ENCODE results near the gene CMC4. TPM values are rescaled to one million over a fixed set of nuclear protein-coding genes. Genes with fewer than 3 reads are reported as not detected.

CMC4 gene
- total and polyA plus RNA-seq, 2 experiments from 2014 or later = 10.8 to 18.4 TPM

- DNase-seq (ENCODE audit: low spot score) = no peak
- H3K4me1 ChIP-seq (ENCODE audit: insufficient read depth) = no peaks in the 10 kb centered on the region
- H3K79me2 ChIP-seq = no peaks in the 10 kb centered on the region
- no peak overlapping the region for H3K27ac ChIP-seq
- H3K9me2 ChIP-seq (replicated peaks; ENCODE audit: insufficient read depth) = no peaks in the 10 kb centered on the region
- 77% methylated on average over 3 of the region's 3 CpGs for WGBS (ENCODE audit: low lambda C conversion rate, missing lambda C conversion rate)
- TF ChIP-seq EZH2 (IDR thresholded peaks at IDR 0.05; ENCODE audit: borderline replicate concordance) (no peak), EZH2phosphoT487 (IDR thresholded peaks at IDR 0.05; ENCODE audit: low read depth, severe bottlenecking, unreplicated experiment) (no peak)
- TF ChIP-seq, protein P1, sequence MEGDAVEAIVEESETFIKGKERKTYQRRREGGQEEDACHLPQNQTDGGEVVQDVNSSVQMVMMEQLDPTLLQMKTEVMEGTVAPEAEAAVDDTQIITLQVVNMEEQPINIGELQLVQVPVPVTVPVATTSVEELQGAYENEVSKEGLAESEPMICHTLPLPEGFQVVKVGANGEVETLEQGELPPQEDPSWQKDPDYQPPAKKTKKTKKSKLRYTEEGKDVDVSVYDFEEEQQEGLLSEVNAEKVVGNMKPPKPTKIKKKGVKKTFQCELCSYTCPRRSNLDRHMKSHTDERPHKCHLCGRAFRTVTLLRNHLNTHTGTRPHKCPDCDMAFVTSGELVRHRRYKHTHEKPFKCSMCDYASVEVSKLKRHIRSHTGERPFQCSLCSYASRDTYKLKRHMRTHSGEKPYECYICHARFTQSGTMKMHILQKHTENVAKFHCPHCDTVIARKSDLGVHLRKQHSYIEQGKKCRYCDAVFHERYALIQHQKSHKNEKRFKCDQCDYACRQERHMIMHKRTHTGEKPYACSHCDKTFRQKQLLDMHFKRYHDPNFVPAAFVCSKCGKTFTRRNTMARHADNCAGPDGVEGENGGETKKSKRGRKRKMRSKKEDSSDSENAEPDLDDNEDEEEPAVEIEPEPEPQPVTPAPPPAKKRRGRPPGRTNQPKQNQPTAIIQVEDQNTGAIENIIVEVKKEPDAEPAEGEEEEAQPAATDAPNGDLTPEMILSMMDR (IDR thresholded peaks at IDR 0.05; ENCODE audit: poor library complexity) = no peak
- no peaks in the 10 kb centered on the region for H4K20me1 ChIP-seq (ENCODE audit: insufficient read depth, poor library complexity, severe bottlenecking)
- H3K4me2 ChIP-seq = no peak overlapping the region
- no peaks in the 10 kb centered on the region for H3K36me3 ChIP-seq (replicated peaks; ENCODE audit: insufficient read depth, low read depth)
- no peaks in the 10 kb centered on the region for H3K9me3 ChIP-seq (ENCODE audit: low read depth)
- H2AFZ ChIP-seq = no peak overlapping the region
- H3K4me3 ChIP-seq = no peak overlapping the region
- H3K27me3 ChIP-seq = no peaks in the 10 kb centered on the region
Observed at GRCh38 chrX:155055494-155055893, 15.4 kb downstream of the CMC4 start.

- WGBS (ENCODE audit: low lambda C conversion rate, missing lambda C conversion rate) = 89% methylated on average over 4 of the region's 4 CpGs
- TF ChIP-seq EZH2phosphoT487 (IDR thresholded peaks at IDR 0.05; ENCODE audit: low read depth, severe bottlenecking, unreplicated experiment) (no peak), EZH2 (IDR thresholded peaks at IDR 0.05; ENCODE audit: borderline replicate concordance) (no peak)
- TF ChIP-seq, protein P1 (IDR thresholded peaks at IDR 0.05; ENCODE audit: poor library complexity) = no peak
- H3K27ac ChIP-seq = no peak overlapping the region
Observed at GRCh38 chrX:155054255-155054654, 16.7 kb downstream of the CMC4 start.

GRCh38 chrX:155053656-155054055, 17.3 kb downstream of the CMC4 start:
- Histone ChIP-seq H3K36me3 (replicated peaks; ENCODE audit: insufficient read depth, low read depth) (no peaks in the 10 kb centered on the region), H3K27ac (no peak overlapping the region)
- DNase-seq (ENCODE audit: low spot score) = no peak

More at GRCh38 chrX:155054255-155054654, 16.7 kb downstream of the CMC4 start:
- Histone ChIP-seq H4K20me1 (ENCODE audit: insufficient read depth, poor library complexity, severe bottlenecking) (no peaks in the 10 kb centered on the region), H3K36me3 (replicated peaks; ENCODE audit: insufficient read depth, low read depth) (no peaks in the 10 kb centered on the region), H3K79me2 (no peaks in the 10 kb centered on the region), H3K9me3 (ENCODE audit: low read depth) (no peaks in the 10 kb centered on the region), H3K9me2 (replicated peaks; ENCODE audit: insufficient read depth) (no peaks in the 10 kb centered on the region), H3K4me1 (ENCODE audit: insufficient read depth) (no peaks in the 10 kb centered on the region), H3K4me3 (no peak overlapping the region), H3K27me3 (no peaks in the 10 kb centered on the region), H2AFZ (no peak overlapping the region), H3K4me2 (no peak overlapping the region)
- no peak for DNase-seq (ENCODE audit: low spot score)

More at GRCh38 chrX:155053656-155054055, 17.3 kb downstream of the CMC4 start:
- H3K27me3 ChIP-seq = no peaks in the 10 kb centered on the region
- H4K20me1 ChIP-seq (ENCODE audit: insufficient read depth, poor library complexity, severe bottlenecking) = no peaks in the 10 kb centered on the region
- no peaks in the 10 kb centered on the region for H3K9me2 ChIP-seq (replicated peaks; ENCODE audit: insufficient read depth)
- H3K4me3 ChIP-seq = no peak overlapping the region
- TF ChIP-seq EZH2phosphoT487 (IDR thresholded peaks at IDR 0.05; ENCODE audit: low read depth, severe bottlenecking, unreplicated experiment) = no peak
- TF ChIP-seq, protein P1 (IDR thresholded peaks at IDR 0.05; ENCODE audit: poor library complexity) = no peak
- H3K79me2 ChIP-seq = no peaks in the 10 kb centered on the region
- H2AFZ ChIP-seq = no peak overlapping the region
- H3K9me3 ChIP-seq (ENCODE audit: low read depth) = no peaks in the 10 kb centered on the region
- H3K4me2 ChIP-seq = no peak overlapping the region
- no peaks in the 10 kb centered on the region for H3K4me1 ChIP-seq (ENCODE audit: insufficient read depth)
- 76% methylated on average over 3 of the region's 3 CpGs for WGBS (ENCODE audit: low lambda C conversion rate, missing lambda C conversion rate)

Data from hepatocyte (in vitro differentiated cells).